HCT116 (cell line): ENCODE data around the gene WWOX.

Source experiments
- EGR1 ChIP-seq: IDR thresholded peaks from 2 replicates; pipeline ENCODE4 v1.6.1; 2012; ENCODE audit warnings: low read depth
- EZH2 ChIP-seq: fragments of 200-600 bp; sonication (generic); IDR thresholded peaks from 2 replicates; pipeline ENCODE4 v1.6.1; 2017; ENCODE audit warnings: antibody characterized with exemption, mixed run types
- POLR2A ChIP-seq: IDR thresholded peaks from 2 replicates; pipeline ENCODE4 v1.7.0; 2011; ENCODE audit warnings: borderline replicate concordance; ENCODE audit not compliant: insufficient read depth, insufficient read length; ENCODE audit errors: extremely low read depth
- ZFX ChIP-seq: fragments of 450-650 bp; IDR thresholded peaks from 2 replicates; pipeline ENCODE4 v1.6.1; 2017
- TF ChIP-seq, protein P1 (sequence below), 3 experiments: fragments of 200-600 bp in 1 of 3; sonication (generic) in 1 of 3; IDR thresholded peaks in 2 of 3; conservative IDR thresholded peaks in 1 of 3; 2 replicates each; pipeline ENCODE4 v1.5.1; 2012 to 2017; ENCODE audit warnings: low read depth in 2 of 3, low read length in 2 of 3, antibody characterized with exemption in 1 of 3, borderline replicate concordance in 1 of 3, control low read depth in 1 of 3, mild to moderate bottlenecking in 1 of 3, mixed read lengths in 1 of 3, mixed run types in 1 of 3, moderate library complexity in 1 of 3; ENCODE audit not compliant: insufficient read depth in 1 of 3

DNA sequence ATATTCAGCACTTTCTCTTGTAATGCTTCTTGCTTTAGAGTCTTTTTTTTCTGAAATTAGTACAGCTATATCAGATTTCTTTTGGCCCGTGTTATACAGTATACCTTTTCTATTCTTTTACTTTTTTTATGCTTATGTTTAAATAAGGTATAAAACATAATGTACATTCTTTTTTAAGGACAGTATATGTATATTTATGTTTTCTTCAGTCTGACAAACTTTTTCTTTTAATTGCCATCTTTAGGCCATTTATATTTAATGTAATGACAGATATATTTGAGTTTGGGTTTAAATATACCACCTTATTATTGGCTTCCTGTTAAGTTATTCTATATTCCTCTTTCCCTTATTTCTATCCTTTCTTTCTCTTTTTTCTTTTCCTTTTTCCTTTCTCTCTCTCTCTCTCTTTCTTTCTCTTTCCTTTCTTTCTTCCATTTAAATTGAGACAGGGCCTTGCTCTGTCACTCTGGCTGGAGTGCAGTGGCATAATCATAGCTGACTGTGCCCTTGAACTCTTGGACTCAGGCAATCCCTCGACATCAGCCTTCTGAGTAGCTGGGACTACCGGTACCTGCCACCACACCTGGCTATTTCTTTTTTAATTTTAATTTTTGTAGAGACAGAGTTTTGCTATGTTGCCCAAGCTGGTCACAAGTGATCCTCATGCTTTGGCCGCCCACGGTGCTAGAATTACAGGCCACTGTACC, 61.7 kb downstream of the WWOX start:
- TF ChIP-seq POLR2A (no peak), ZFX (no peak), EGR1 (no peak), EZH2 (no peak)
- TF ChIP-seq, protein P1, sequence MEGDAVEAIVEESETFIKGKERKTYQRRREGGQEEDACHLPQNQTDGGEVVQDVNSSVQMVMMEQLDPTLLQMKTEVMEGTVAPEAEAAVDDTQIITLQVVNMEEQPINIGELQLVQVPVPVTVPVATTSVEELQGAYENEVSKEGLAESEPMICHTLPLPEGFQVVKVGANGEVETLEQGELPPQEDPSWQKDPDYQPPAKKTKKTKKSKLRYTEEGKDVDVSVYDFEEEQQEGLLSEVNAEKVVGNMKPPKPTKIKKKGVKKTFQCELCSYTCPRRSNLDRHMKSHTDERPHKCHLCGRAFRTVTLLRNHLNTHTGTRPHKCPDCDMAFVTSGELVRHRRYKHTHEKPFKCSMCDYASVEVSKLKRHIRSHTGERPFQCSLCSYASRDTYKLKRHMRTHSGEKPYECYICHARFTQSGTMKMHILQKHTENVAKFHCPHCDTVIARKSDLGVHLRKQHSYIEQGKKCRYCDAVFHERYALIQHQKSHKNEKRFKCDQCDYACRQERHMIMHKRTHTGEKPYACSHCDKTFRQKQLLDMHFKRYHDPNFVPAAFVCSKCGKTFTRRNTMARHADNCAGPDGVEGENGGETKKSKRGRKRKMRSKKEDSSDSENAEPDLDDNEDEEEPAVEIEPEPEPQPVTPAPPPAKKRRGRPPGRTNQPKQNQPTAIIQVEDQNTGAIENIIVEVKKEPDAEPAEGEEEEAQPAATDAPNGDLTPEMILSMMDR (IDR thresholded peaks at IDR 0.05 in 2 of 3, conservative IDR thresholded peaks at IDR 0.05 in 1 of 3; ENCODE audit: borderline replicate concordance in 1 of 3, insufficient read depth in 1 of 3, low read depth in 2 of 3, low read length in 2 of 3): no peak
